HG02759 (cell line): ENCODE measurements around the gene CDK3.

Experiments
- ATAC-seq: cut with Tn5 transposase; IDR thresholded peaks from one replicate; pipeline ENCODE4 v1.9.1; 2021; ENCODE audit warnings: mild to moderate bottlenecking, moderate library complexity; ENCODE audit not compliant: unreplicated experiment

The CDK3 gene

DNA sequence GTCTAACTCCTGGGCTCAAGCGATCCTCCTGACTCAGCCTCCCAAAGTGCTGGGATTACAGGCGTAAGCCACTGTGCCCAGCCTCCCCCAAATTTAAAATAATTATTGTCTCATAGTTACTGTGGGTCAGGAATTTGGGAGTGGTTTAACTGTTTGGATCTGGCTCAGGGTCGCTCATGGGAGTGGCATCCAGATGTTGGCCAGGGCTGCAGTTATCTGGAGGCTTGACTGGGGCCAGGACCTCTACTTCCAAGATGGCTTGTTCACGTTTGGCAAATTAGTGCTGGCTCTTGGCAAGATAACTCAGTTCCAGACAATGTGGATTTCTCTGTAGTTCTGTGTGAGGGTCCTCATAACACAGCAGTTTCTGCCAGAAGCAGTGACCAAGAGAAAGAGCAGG lies 13.6 kb upstream of the CDK3 start:
- no peak for ATAC-seq

DNA sequence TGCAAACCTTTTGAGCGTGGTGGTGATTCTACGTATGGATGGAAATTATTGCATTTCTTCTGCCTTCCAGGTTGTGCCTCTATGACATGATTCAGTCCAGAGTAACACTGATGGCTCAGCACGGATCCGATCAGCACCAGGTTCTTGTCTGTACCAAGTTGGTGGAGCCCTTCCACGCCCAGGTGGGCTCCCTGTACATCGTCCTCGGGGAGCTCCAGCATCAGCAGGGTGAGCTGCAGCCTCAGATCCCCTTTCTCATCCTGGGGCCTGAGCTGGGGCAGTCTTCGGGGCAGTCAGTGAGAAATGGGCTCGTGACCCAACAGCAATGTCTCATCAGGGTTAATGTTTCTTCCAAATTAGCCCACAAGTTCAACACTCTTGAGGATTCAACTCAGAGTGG lies 9.3 kb upstream of the CDK3 start:
- no peak for ATAC-seq

DNA sequence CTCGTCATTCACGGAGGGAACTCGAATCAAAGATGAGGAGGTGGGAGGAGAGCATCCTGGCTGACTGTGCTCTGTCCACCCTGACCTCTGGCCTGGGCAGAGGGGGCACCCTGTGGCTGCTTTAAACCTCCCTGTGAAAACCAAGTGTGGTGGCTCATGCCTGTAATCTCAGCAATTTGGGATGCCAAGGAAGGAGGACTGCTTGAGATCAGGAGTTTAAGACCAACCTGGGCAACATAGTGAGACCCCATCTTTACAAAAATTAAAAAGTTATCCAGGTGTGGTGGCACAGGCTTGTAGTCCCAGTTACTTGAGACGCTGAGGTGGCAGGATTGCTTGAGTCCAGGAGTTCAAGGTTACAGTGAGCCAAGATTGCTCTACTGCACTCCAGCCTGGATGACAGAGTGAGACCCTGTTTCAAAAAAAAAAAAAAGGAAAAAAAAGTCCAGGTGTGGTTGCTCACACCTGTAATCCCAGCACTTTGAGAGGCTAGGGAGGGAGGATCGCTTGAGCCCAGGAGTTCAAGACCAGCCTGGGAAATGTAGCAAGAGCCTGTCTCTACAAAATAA lies 5.8 kb upstream of the CDK3 start:
- no peak for ATAC-seq

DNA sequence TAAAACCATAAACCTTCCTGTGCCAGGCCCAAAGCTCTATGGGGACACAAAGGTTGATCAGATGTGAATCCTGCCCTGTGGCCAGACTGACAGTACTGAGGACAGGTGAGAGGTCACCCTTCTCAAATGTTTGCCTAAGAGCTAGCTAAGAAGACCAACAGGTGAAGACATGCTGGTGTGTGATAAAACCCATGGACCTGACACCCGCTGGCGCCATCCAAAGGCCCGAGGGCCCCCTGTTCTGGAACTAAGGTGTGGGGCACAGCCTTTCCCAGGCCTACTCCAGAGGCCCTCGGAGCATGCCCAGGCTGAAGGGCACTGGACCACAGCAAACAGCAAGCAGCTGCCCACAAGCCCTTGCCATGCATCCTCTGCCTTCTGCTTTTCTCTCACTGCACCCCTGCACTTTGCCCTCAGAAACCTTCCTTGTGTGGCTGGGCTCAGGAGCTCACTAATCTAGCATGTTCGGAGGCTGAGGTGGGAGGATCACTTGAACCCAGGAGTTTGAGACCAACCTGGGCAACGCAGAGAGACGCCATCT lies 5.2 kb upstream of the CDK3 start:
- no peak for ATAC-seq

DNA sequence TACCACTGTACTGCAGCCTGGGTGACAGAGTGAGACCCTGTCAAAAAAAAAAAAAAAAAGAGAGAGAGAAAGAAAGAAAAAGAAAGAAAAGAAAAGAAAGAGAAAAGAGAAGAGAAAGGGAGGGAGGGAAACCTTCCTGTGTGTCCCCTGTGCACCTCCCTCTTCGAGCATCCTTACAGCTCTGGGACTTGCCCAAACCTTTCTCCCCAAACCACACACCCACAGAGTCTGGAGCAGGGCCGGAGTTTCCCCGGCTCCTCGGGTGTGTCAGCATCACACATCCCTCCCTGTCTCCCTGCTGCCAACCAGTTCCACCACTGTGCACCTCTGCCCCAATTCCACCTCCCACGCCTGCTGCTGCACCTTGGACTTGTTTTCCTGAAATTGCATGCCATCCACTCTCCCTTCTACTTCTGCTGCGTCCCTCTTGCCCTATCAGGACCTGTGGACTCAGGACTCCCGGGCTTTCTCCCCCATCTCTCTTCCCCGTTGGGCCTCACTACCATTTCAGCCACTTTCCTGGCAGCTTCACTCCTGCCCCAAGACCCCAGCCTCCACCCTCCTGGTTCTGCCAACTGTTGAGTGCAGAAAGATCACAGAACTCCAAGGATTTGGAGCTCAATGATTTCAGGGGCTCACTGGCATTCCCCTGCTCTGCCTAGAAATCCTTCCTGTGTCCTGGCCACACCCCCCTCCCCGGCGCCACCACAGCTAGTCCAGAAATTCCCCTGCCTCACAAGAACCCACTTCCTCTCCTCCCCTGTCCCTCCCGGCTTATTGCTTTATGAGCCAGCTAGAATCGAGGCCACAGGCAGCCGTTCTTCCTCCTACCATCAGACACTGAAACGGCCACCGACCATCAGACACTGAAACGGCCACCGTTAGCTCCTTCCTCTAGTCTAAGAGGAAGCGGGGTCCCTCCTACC lies 3.7 kb upstream of the CDK3 start:
- no peak for ATAC-seq

DNA sequence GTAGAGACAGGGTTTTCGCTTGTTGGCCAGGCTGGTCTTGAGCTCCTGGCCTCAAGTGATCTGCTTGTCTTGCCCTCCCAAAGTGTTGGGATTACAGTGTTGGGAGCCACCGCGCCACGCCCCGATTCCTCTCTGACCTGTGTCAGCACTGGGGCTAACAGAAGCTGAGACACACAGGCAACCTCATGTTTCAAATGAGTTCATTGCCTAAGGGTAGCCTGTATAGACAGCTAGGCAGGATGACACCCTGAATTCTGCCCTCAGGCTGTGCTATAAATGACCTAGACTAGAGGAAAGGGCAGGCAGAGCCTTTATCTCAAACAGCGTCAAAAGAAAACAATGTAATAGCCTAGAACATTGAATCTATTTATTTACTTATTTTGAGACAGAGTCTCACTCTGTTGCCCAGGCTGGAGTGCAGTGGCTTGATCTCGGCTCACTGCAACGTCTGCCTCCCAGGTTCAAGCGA lies 2.3 kb upstream of the CDK3 start:
- ATAC-seq: no peak

DNA sequence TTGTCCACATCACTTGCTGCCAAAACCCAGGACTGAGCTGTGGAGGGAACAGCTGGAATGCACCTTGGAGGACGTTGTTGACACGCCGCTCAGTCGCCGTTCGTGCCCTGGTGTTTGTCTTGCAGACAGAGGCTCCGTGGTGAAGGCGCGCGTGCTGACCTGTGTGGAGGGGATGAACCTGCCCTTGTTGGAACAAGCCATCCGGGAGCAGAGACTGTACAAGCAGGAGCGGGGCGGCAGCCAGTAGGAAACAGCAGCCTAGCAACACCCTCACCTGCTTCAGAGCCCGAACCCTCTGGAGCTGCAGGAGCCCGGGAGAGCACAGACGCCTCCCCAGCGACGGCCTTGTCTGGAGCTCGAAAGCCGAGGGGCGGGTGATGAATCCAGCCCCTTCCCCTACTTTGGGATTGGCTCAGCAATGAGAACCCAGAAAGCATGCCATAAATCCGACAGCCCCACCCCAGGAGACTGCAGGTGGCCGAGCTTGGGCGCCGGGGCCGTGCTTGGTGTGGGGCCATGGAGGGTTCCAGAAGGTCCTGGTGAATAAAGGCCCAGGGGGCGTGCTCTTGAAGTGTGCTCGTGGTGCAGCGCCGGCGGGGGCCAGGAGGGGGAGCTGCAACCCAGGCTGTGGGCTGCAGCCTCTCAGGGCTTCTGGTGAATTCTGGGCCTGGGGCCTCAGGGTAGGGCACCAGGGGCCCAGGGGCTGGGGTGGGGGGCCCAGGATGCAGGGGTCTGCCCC lies 470 bp upstream of the CDK3 start:
- no peak for ATAC-seq

DNA sequence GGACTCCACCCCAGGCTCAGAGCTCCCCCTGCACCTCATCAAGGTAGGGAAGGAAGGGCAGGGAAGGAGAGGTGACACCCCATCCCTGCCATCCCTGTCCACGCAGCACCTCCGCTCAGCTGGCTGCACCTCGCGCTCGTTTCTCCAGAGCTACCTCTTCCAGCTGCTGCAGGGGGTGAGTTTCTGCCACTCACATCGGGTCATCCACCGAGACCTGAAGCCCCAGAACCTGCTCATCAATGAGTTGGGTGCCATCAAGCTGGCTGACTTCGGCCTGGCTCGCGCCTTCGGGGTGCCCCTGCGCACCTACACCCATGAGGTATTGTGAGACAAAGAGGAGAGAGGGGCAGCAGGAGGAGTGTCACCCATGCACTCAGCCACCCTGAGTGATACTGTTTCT lies 1.4 kb downstream of the CDK3 start:
- no peak for ATAC-seq

DNA sequence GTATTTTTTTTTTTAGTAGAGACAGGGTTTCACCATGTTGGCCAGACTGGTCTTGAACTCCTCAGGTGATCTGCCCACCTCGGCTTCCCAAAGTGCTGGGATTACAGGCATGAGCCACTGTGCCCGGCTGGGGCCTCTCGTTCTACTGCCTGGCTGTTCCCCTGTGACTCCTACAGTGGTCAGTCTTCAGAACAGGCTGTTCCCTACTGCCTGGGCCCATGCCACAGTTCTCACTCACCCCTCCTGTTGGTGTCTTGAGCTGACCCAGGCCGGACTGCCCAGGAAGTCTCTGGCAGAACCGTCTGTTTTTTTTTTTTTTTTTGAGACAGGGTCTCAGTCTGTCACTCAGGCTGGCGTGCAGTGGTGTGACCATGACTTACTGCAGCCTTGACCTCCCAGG lies 3.3 kb downstream of the CDK3 start:
- ATAC-seq: no peak

DNA sequence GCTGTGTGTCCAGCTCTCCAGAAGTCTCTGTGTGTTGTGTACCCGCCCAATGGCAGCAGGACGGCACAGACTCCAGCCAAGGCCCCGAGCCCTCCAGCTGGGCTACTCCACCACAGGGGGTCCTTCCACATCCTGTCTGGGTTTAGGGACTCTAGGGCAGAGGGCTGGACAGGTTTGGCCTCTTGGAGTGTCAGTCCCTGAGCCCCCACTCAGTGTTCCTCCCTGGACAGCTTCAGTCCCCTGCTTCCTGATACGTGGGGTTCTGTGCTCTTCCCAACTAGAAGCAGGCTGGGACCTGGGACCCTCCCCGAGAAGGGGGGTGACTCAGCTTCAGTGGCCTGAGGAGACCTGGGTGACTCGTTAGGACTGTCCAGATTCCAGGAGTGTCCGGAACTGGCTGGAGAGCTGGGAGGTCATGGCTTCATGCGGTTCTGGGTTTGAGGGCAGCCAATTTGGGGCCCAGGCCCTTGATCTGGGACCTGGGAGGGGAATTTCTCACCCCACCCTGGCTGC lies 4.2 kb downstream of the CDK3 start:
- no peak for ATAC-seq

DNA sequence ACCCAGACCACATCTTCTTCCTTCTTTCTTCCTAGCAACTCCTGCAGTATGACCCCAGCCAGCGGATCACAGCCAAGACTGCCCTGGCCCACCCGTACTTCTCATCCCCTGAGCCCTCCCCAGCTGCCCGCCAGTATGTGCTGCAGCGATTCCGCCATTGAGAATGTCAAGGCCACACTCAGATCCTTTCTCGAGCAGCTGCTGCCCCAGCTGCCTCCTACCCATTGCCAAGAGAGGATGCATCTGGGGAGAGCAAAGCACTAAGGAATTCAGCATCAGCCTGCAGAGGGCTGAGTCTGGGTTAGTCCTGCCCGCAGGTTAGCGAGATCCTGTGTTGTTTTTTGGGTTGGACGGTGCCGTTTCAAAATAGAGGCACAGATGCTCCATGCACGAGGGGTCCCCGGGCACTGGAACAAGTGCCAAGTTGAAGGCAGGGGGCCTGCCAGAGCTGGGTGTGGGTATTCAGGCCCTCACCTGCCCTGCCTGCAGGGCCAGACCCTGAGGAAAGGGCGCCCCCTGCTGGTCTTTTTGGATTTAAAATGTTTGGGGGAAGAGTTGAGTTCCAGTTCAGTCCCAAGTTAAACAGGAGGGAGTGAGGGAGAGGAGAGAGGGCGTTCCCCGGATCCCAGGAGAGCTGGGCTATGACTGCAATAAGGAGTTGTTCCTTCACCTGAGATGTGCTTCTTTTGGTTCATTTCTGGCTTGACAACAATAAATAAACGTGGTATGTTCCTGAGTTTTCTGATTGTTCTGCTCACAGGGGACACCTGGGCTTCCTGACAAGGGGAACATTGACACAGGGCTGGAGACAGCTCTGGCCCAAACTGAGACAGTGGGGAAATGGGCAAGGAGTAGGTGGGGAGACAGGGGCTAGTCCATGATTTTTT lies 4.9 kb downstream of the CDK3 start:
- no peak for ATAC-seq

DNA sequence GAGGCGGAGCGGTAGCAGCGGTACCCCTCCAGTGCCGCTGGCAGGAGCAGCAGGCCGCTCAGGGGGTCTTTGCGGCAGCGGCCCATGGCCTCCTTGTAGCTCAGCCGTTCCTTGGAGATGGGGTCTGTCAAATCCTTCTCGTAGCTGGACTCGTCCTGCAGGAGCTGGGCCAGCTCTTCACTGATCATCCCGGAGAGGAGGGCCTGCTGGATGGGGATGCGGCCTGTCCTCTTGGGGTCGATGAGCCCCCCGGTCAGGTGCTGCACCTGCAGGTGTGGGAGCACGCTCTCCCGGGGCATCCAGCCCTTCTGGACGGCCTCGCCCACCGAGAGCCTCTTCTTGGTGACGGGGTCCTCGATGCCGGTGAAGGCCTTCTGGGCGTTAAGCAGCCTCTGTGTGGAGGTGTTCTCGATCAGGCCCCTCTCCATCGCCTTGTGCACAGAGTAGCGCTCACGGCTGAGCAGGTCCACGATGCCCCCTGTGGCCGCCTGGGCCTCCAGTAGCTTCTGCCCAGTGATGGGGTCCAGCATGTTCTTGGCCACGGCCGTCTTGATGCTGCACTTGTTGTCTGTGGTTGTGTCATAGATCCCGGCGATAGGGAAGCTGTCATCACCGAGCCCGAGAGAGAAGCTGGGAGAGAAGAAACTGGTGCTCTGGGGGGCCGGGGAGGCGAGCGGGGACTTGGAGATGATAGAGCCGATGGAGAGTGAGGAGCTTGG lies 6.6 kb downstream of the CDK3 start:
- ATAC-seq: no peak

DNA sequence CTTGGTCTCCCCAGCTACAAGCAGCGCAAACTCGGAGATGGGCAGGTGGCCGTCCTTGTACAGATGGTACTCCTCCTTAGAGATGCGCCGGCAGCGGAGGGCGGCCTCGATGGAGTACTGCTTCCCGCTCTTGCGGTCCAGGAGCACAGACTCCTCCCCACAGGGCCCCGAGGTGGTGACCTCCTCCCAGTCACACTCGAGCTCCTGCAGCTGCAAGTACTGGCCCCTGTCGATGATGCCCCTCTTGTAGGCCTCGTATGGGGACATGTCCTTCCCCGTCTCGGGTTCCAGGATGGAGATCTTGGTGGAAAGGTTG lies 7.2 kb downstream of the CDK3 start:
- ATAC-seq: no peak

DNA sequence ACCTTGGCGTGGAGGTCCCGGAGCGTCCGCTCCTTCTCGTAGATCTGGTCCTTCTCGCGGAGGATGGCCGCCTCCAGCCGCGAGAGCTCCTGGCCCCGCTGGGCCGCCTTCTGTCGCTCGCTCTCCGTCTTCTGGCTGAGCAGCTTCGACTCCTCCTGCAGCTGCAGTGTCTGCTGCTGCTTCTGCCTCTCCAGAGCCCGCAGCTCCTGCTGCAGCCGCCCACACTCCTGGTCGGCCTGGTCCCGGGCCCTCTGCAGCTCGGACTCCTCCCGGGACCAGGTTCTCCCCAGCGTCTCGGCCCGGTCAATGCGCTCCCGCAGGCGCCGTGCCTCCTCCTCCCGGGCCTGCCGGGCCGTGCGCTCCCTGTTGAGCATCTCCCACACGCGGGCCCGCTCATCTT lies 7.6 kb downstream of the CDK3 start:
- no peak for ATAC-seq

DNA sequence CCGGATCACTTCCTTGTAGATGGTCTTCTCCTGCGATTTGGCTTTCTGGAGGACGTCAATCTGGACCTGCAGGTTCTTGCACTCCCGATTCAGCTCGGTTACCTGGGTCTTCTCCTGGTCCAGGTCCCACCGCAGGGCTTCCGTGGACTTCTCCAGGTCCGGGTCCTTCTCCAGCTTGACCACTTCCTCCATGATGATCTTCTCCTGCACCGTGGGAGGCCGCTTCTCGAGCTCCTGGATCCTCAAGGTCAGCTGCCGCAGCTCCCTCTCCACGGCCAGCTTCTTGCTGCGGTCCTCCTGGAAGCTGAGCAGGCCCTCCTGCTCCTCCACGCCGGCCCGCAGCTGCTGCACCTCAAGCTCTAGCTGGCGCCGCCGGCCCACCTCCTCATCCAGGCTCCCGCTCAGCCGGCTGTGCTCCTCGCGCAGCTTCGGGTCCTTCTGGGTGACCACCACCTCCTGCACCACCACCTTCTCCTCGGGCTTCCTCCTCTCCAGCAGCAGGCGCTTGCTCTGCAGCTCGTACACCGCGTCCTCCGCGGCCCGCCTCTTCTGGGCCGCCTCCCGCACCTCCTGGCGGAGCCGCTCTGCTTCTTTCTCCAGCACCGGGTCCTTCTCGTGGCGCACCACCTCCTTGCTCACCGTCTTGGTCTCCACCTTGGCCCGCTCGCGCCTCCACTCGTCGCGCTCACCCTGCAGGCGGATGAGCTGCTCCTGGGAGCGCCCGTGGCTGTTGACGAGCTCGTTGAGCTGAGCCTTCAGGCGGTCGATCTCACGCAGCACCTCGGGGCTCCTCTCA lies 8.2 kb downstream of the CDK3 start:
- no peak for ATAC-seq

DNA sequence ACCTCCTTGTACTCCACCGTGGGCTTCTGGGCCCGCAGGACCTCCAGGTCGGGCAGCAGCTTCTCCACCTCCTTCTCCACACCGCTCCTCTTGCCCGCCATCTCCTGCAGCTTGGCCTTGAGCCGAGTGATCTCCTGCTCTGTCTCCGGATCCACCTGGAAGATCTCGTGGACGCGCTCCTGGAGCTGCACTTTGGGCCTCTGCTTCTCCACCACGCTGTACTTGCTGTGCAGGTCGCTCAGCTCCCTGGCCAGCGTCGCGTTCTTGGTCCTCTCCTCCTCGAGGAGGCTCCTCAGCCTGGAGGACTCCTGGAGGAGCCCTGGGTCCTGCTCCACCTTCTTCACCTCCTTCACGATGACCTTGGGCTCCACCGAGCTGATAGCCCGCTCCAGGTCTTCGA lies 8.8 kb downstream of the CDK3 start:
- ATAC-seq: no peak

DNA sequence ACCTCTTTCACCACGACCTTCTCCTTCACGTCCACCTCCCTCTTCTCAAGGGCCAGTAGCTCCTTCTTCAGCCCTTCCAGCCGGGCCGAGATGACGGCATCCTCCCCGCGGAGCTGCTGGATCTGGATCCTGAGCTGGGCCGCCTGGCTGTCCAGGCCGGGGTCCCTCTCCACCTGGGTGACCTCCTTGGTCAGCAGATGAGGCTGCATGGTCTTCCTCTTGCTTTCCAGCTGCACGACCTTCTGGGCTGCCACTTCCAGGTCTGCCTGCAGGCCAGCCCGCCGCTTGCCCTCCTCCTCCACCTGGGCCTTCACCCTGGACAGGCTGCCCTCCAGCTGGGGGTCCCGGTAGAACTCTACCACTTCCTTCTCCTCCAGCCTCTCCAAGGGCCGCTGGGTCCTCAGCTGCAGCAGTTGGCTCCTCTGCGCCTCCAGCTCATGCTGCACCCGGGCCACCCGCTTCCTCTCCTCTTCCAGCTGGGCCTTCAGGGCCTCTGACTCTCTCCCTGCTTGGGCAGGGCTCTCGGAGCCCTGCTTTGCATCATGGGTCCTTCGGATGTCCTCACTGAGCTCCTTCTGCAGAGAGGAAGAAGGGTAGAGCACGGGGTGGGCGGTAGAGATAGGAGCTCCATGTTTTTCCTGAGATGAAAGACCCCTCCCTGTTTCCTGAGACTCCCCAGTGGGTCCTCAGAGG lies 9.5 kb downstream of the CDK3 start:
- no peak for ATAC-seq

DNA sequence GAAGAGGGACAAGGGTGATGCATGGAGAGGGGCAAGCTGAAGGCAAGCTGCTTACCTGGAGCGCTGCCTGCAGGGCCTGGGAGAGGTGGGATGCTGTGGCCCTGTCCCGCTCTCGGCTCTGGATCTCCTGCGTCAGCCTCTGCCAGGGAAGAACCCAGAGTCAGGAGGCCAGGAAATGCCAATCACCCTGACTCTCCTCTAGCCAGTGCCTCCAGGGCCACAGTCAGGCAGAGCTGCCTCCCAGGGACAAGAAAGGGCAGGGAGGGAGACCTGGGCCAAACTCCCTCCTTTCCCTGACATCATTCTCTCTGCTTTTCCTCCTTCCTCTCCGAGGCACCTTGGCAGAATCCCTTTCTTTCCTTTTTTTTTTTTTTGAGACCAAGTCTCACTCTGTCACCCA lies 11.3 kb downstream of the CDK3 start:
- ATAC-seq: no peak
